HCT116 (cell line): ENCODE measurements around the gene TDRD3. TPM values are rescaled to one million over a fixed set of nuclear protein-coding genes. Genes with fewer than 3 reads are reported as not detected.

Source experiments
- ATAC-seq: fragments of 200-7000 bp; cut with Tn5 transposase; 2 replicates; pipeline ENCODE4 v1.9.1; 2020; ENCODE audit warnings: mild to moderate bottlenecking, moderate library complexity
- Bru-seq: library from RNA; stranded (reverse); fragments of 400-500 nt; gene quantifications from one replicate; lab custom pipeline; 2021; lab: Mats Ljungman, UMichigan
- BruChase-seq, 2 experiments: library from RNA; stranded (reverse); fragments of 400-500 nt; gene quantifications; one replicate each; lab custom pipeline; 2021; lab: Mats Ljungman, UMichigan
- BruUV-seq: library from RNA; stranded (reverse); fragments of 400-500 nt; replicated peaks from 2 replicates; lab custom pipeline; 2021; lab: Mats Ljungman, UMichigan
- CTCF ChIA-PET: fragments of 300-600 bp; sonication (Branson Sonifier 250); formaldehyde crosslinking; loops from one replicate; lab custom pipeline; 2021; ENCODE audit warnings: antibody characterized with exemption; lab: Charles Lee
- POLR2A ChIA-PET: fragments of 300-600, 350-600 bp; sonication (Branson Sonifier 250); formaldehyde crosslinking; loops from one replicate; lab custom pipeline; 2021; ENCODE audit warnings: antibody characterized with exemption; lab: Charles Lee
- RAD21 ChIA-PET, 2 experiments: fragments of 300-600 bp; sonication (Branson Sonifier 250); formaldehyde crosslinking; loops; one replicate each; lab custom pipeline; 2023; ENCODE audit warnings: low total read pairs in 2 of 2; ENCODE audit not compliant: uncharacterized antibody in 2 of 2, unreplicated experiment in 2 of 2, low non-redundant PET in 1 of 2; lab: Charles Lee
- DNase-seq: peaks from one replicate; pipeline ENCODE4 v3.0.0-alpha.2; 2010; ENCODE audit warnings: low read depth, low spot score
- H2AFZ ChIP-seq: fragments of 200-600 bp; shearing (Covaris generic), sonication (generic); 2 replicates; pipeline ENCODE4 v1.6.1; 2017; ENCODE audit warnings: low read depth, mixed run types, mixed read lengths, antibody characterized with exemption, low read length; ENCODE audit not compliant: poor library complexity, severe bottlenecking
- H3K27ac ChIP-seq: 2 replicates; pipeline ENCODE4 v1.5.1; 2012; ENCODE audit warnings: low read depth, low read length
- H3K27me3 ChIP-seq: fragments of 200-600 bp; sonication (generic); 2 replicates; pipeline ENCODE4 v1.6.1; 2016; ENCODE audit warnings: mixed run types, low read length, mixed read lengths; ENCODE audit not compliant: insufficient read depth
- H3K36me3 ChIP-seq, 2 experiments: fragments of 200-500 bp in 1 of 2; fragments of 200-600 bp in 1 of 2; sonication (Bioruptor generic) in 1 of 2; sonication (generic) in 1 of 2; 2 replicates each; pipeline versions ENCODE4 v1.5.1 to v1.6.1; 2014 to 2016; ENCODE audit warnings: low read length in 2 of 2, inconsistent platforms in 1 of 2, mixed read lengths in 1 of 2, mixed run types in 1 of 2; ENCODE audit not compliant: insufficient read depth in 2 of 2, control insufficient read depth in 1 of 2
- H3K4me1 ChIP-seq, 2 experiments: fragments of 200-600 bp in 1 of 2; sonication (generic) in 1 of 2; 2 replicates each; pipeline versions ENCODE4 v1.5.1 to v1.6.1; 2012 to 2017; ENCODE audit warnings: low read length in 2 of 2, inconsistent platforms in 1 of 2, mild to moderate bottlenecking in 1 of 2, mixed read lengths in 1 of 2, mixed run types in 1 of 2, moderate library complexity in 1 of 2; ENCODE audit not compliant: insufficient read depth in 2 of 2, control insufficient read depth in 1 of 2
- H3K4me2 ChIP-seq: fragments of 200-600 bp; sonication (generic); 2 replicates; pipeline ENCODE4 v1.6.1; 2017; ENCODE audit warnings: mixed run types, low read length, mixed read lengths
- H3K4me3 ChIP-seq, 2 experiments: fragments of 200-600 bp in 1 of 2; sonication (generic) in 1 of 2; replicated peaks in 1 of 2; 2 replicates each; pipeline ENCODE4 v1.5.1; 2011 to 2016; ENCODE audit warnings: low read length in 2 of 2, control low read depth in 1 of 2, low read depth in 1 of 2, mild to moderate bottlenecking in 1 of 2, mixed read lengths in 1 of 2, mixed run types in 1 of 2
- H3K79me2 ChIP-seq: fragments of 200-600 bp; sonication (generic); 2 replicates; pipeline ENCODE4 v1.6.1; 2017; ENCODE audit warnings: mild to moderate bottlenecking, mixed run types, low read length, moderate library complexity, mixed read lengths; ENCODE audit not compliant: insufficient read depth
- H3K9ac ChIP-seq: fragments of 200-600 bp; sonication (generic); 2 replicates; pipeline ENCODE4 v1.6.1; 2016; ENCODE audit warnings: low read length, mixed read lengths
- H3K9me2 ChIP-seq: fragments of 200-600 bp; sonication (generic), shearing (Covaris generic); 2 replicates; pipeline ENCODE4 v1.6.1; 2017; ENCODE audit warnings: mixed run types, mild to moderate bottlenecking, moderate library complexity; ENCODE audit not compliant: insufficient read depth
- H3K9me3 ChIP-seq, 2 experiments: fragments of 200-500 bp in 1 of 2; fragments of 200-600 bp in 1 of 2; sonication (Bioruptor generic) in 1 of 2; sonication (generic) in 1 of 2; 2 replicates each; pipeline ENCODE4 v1.6.1; 2014 to 2017; ENCODE audit warnings: low read length in 2 of 2, mixed read lengths in 2 of 2, inconsistent platforms in 1 of 2, low read depth in 1 of 2, mild to moderate bottlenecking in 1 of 2, mixed run types in 1 of 2, moderate library complexity in 1 of 2; ENCODE audit not compliant: control insufficient read depth in 1 of 2, insufficient read depth in 1 of 2
- H4K20me1 ChIP-seq: fragments of 200-600 bp; sonication (generic), shearing (Covaris generic); 2 replicates; pipeline ENCODE4 v1.6.1; 2017; ENCODE audit warnings: mixed run types, mild to moderate bottlenecking, moderate library complexity; ENCODE audit not compliant: insufficient read depth
- EGR1 ChIP-seq: IDR thresholded peaks from 2 replicates; pipeline ENCODE4 v1.6.1; 2012; ENCODE audit warnings: low read depth
- ELF1 ChIP-seq: IDR thresholded peaks from 2 replicates; pipeline ENCODE4 v1.6.1; 2012; ENCODE audit warnings: low read depth, borderline replicate concordance
- EZH2 ChIP-seq: fragments of 200-600 bp; sonication (generic); IDR thresholded peaks from 2 replicates; pipeline ENCODE4 v1.6.1; 2017; ENCODE audit warnings: antibody characterized with exemption, mixed run types
- EZH2phosphoT487 ChIP-seq: fragments of 200-600 bp; IDR thresholded peaks from 2 replicates; pipeline ENCODE4 v1.6.1; 2018; ENCODE audit warnings: antibody characterized with exemption, borderline replicate concordance
- POLR2AphosphoS5 ChIP-seq: IDR thresholded peaks from 2 replicates; pipeline ENCODE4 v1.6.1; 2011; ENCODE audit warnings: mild to moderate bottlenecking, low read depth, low read length, moderate library complexity
- SP1 ChIP-seq: IDR thresholded peaks from 2 replicates; pipeline ENCODE4 v1.6.1; 2012; ENCODE audit warnings: low read depth
- TCF7L2 ChIP-seq: IDR thresholded peaks from 2 replicates; pipeline ENCODE4 v1.7.0; 2011; ENCODE audit warnings: borderline replicate concordance, inconsistent platforms; ENCODE audit not compliant: insufficient read depth, insufficient read length; ENCODE audit errors: extremely low read depth
- ZFX ChIP-seq: fragments of 450-650 bp; IDR thresholded peaks from 2 replicates; pipeline ENCODE4 v1.6.1; 2017
- ZNF274 ChIP-seq: fragments of 200-500 bp; sonication (Bioruptor generic); IDR thresholded peaks from 2 replicates; pipeline ENCODE4 v1.6.1; 2014; ENCODE audit warnings: mild to moderate bottlenecking, low read depth, low read length, inconsistent platforms
- intact Hi-C: fragments of 100-400 bp; cut with micrococcal nuclease; formaldehyde crosslinking; loops from 2 replicates; pipeline ENCODE4 v1.10.0; 2022
- long read RNA-seq: library from polyadenylated mRNA; unstranded; transcript quantifications from one replicate; pipeline ENCODE4 v2.0.0, GENCODE V29; 2021; ENCODE audit not compliant: unreplicated experiment
- polyA plus RNA-seq: library from polyadenylated mRNA; unstranded; fragments of >200 nt; gene quantifications from 2 replicates; pipeline ENCODE4 v1.2.1, GENCODE V29; 2012; ENCODE audit warnings: missing spikeins
- total RNA-seq: library from RNA; stranded (reverse); gene quantifications from one replicate; pipeline ENCODE4 v1.2.1, GENCODE V29; 2021; ENCODE audit not compliant: unreplicated experiment
- TF ChIP-seq, protein P1 (sequence below), 3 experiments: fragments of 200-600 bp in 1 of 3; sonication (generic) in 1 of 3; IDR thresholded peaks in 2 of 3; conservative IDR thresholded peaks in 1 of 3; 2 replicates each; pipeline ENCODE4 v1.5.1; 2012 to 2017; ENCODE audit warnings: low read depth in 2 of 3, low read length in 2 of 3, antibody characterized with exemption in 1 of 3, borderline replicate concordance in 1 of 3, control low read depth in 1 of 3, mild to moderate bottlenecking in 1 of 3, mixed read lengths in 1 of 3, mixed run types in 1 of 3, moderate library complexity in 1 of 3; ENCODE audit not compliant: insufficient read depth in 1 of 3

The TDRD3 gene
- total RNA-seq (16.9 TPM), Bru-seq, nascent RNA (percentile 75 among the genes with signal in this experiment), BruChase-seq, experiment 1, labeled RNA remaining after a 6-hour chase (percentile 60 among the genes with signal in this experiment), BruChase-seq, experiment 2, labeled RNA remaining after a 2-hour chase (percentile 66 among the genes with signal in this experiment)
- 4.9 and 6.3 TPM in 2 replicates for polyA plus RNA-seq
- long read RNA-seq, partial matches to known transcripts, result 3 of 23 reads
- long read RNA-seq, other reads (novel, unspliced or antisense), result 19 of 23 reads

- Histone ChIP-seq H3K4me3 (peak within 1 kb of the TSS; percentile 82 to 84), H3K27ac (peak within 1 kb of the TSS; percentile 83), H3K9ac (peak within 1 kb of the TSS; percentile 86), H3K36me3 (no peaks in the 10 kb centered on the region), H2AFZ (peak within 1 kb of the TSS; percentile 82)
- peak; percentile 76 for ATAC-seq
- ChIA-PET CTCF (interaction anchor here (1.8 kb wide), 1 partner anchor 34 kb away, joined by 9 read pairs; no protein-coding TSS in a partner anchor), RAD21 (interaction anchor here in 1 of 2 experiments (1.0 kb wide), 1 partner anchor 34 kb away, joined by 4 read pairs; no protein-coding TSS in a partner anchor)
- no TSS peak for BruUV-seq
- TF ChIP-seq EZH2phosphoT487 (no peak), TCF7L2 (no peak), EGR1 (peak; percentile 40; the same call in 1 of the 2 replicates), POLR2AphosphoS5 (peak; percentile 77), ZFX (peak; percentile 90), ZNF274 (no peak), SP1 (0 out of 2 replicates have a peak, but pooled peaks have one; percentile 19), EZH2 (no peak), ELF1 (peak; percentile 36)
- TF ChIP-seq, protein P1, sequence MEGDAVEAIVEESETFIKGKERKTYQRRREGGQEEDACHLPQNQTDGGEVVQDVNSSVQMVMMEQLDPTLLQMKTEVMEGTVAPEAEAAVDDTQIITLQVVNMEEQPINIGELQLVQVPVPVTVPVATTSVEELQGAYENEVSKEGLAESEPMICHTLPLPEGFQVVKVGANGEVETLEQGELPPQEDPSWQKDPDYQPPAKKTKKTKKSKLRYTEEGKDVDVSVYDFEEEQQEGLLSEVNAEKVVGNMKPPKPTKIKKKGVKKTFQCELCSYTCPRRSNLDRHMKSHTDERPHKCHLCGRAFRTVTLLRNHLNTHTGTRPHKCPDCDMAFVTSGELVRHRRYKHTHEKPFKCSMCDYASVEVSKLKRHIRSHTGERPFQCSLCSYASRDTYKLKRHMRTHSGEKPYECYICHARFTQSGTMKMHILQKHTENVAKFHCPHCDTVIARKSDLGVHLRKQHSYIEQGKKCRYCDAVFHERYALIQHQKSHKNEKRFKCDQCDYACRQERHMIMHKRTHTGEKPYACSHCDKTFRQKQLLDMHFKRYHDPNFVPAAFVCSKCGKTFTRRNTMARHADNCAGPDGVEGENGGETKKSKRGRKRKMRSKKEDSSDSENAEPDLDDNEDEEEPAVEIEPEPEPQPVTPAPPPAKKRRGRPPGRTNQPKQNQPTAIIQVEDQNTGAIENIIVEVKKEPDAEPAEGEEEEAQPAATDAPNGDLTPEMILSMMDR (IDR thresholded peaks at IDR 0.05 in 2 of 3, conservative IDR thresholded peaks at IDR 0.05 in 1 of 3; ENCODE audit: borderline replicate concordance in 1 of 3, insufficient read depth in 1 of 3, low read depth in 2 of 3, low read length in 2 of 3), result peak; percentile 37 to 81 (median 77); a peak in 5 of 6 replicates
- TF ChIP-seq, all 23 proteins: peak for 6
- no peaks in the 10 kb centered on the region for H3K27me3 ChIP-seq
- peaks cover 7 to 26% of the 10 kb centered on the region in 2 experiments for H3K4me1 ChIP-seq
- no peaks in the 10 kb centered on the region for H4K20me1 ChIP-seq
- H3K9me3 ChIP-seq, result no peaks in the 10 kb centered on the region
- POLR2A ChIA-PET, result interaction anchor here (1.2 kb wide), 1 partner anchor 10 kb away, joined by 3 read pairs; no protein-coding TSS in a partner anchor
- H3K9me2 ChIP-seq, result no peaks in the 10 kb centered on the region
- peak within 1 kb of the TSS; percentile 97 for H3K4me2 ChIP-seq
- peak; percentile 76 for DNase-seq
- peaks cover 38% of the 10 kb centered on the region for H3K79me2 ChIP-seq
- intact Hi-C loops, result loop anchor here (2.0 kb wide), 1 partner anchor 234 kb away; the partner anchor contains the start of gene DIAPH3
Observed at GRCh38 chr13:60396783-60397703, at the start of gene TDRD3. TSS of gene TDRD3 (plus strand) at chr13:60397220. CDS start at chr13:60397365, 145 bp downstream.
